ENCODE measurements around the gene TMEM200B.
"Not testable (repeated sequence)": the region's sequence is repeated elsewhere in the genome, so short reads cannot be mapped to it uniquely, and the experiment has no call there.

Gene TMEM200B

DNA sequence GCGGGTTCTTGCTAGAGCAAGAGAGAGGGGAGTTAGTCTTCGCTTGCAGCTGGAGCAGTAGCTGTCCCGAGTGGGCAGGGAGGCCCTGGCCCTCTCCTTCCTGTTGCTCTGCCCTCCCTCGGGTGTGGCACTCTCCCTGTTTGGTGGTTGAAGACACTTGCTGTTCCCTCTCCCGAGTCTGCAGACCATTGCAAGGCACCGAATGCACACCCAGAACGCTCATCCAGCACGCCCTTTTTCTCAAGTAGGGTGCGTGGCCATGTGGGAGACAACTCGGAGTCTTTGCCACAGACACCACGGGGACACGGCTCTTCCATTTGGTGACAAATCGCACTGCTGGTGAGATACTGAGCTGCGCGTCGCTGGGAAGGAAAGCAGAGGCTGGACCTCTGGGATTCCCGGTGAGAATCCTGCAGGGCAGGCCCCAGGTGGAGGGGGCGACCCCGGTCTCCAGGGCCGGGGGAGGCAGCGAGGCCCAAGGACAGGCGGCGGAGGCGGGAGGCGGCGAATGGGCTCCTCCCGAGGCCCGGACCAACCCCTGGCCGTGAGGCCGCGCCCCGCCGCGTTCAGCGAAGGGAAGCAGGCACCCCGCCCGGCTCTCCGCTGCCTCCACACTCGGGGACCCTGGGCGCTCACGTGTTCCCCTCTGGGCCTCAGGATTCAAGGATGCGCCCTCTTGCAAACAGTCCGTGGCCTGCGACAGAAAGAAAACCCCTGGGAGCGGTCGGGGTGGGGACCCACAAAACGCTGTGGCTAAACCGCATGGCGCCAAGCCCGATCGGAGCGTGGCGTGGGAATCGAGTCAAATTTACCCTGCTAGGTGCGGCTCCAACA is 10.4 kb upstream of the TMEM200B start:
- no peak for DNase-seq

- DNase-seq, result not testable (repeated sequence)
Observed at GRCh38 chr1:29131056-29131455, 7.4 kb upstream of the TMEM200B start.

DNA sequence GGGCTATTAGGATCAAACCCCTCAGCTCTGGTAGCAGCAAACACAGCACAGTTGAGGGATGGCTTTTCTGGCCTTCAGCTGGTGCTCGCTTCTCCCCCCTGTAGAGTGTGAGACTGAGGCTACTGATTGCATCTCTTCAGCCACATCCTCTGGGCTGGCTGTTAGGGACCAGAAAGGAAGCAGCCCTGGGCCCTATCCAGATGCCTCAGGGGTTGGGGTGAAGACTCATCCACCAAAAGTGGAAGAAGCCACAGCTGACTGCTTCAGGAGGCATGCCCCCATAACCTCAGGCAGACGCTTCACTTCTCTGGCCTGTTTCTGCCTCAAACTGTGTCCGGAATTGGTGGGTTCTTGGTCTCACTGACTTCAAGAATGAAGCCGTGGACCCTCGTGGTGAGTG is 6.2 kb upstream of the TMEM200B start:
- no peak for DNase-seq

- DNase-seq, result no peak
Observed at GRCh38 chr1:29128739-29129138, 5.0 kb upstream of the TMEM200B start.

DNA sequence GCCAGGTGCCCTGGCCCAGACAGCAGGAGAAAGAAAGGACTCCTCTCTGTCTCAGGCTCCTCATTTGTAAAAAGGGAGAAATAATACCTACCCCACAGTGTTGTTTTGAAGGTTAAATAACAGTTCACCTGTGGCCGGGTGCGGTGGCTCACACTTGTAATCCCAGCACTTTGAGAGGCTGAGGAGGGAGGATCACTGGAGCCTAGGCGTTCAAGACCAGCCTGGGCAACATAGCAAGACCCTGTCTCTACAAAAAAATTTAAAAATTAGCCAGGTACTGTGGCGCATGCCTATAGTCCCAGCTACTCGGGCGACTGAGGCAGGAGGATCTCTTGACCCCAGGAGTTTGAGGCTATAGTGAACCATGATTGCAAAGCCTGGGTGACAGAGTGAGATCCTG is 2.5 kb upstream of the TMEM200B start:
- no peak for DNase-seq

DNA sequence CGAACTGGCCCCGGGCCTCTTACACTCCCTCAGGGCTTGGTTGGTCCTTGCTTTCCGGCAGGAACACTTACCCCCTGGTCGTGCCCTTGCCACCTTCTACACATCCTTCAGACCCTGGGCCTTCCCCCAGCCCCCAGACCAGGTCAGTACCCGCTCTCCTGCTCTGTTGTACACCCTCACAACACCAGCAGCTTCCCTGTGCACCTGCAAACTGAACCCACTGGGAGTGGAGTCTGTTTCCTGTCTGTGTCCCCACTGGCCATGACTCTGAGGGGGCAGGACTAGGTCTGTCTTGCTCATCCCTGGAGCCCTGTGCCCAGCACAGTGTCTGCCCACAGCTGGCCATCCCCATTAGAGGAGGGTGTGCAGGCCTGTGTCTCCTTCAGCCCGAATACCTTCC is 2.1 kb upstream of the TMEM200B start:
- no peak for DNase-seq

DNA sequence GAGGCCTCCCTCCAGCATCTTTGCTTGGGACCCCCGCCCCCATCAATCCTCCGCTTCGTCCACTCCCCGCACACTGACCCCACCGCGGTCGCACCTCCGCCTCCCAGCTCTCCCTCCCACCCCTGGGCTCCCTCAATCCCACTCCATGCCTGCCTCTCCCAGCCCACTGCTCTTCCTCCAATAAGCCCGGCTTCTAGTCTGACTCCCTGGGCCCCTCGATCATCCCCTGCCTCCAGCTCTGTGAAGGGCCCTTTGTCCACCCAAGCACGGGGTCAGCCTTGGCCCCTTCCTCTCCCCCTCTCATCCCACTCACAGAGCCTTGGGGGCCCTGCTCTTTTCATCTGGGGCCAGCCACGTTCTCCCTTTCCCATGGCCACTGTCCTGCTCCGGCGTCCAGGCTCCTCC is 1.5 kb upstream of the TMEM200B start:
- DNase-seq, result no peak

DNA sequence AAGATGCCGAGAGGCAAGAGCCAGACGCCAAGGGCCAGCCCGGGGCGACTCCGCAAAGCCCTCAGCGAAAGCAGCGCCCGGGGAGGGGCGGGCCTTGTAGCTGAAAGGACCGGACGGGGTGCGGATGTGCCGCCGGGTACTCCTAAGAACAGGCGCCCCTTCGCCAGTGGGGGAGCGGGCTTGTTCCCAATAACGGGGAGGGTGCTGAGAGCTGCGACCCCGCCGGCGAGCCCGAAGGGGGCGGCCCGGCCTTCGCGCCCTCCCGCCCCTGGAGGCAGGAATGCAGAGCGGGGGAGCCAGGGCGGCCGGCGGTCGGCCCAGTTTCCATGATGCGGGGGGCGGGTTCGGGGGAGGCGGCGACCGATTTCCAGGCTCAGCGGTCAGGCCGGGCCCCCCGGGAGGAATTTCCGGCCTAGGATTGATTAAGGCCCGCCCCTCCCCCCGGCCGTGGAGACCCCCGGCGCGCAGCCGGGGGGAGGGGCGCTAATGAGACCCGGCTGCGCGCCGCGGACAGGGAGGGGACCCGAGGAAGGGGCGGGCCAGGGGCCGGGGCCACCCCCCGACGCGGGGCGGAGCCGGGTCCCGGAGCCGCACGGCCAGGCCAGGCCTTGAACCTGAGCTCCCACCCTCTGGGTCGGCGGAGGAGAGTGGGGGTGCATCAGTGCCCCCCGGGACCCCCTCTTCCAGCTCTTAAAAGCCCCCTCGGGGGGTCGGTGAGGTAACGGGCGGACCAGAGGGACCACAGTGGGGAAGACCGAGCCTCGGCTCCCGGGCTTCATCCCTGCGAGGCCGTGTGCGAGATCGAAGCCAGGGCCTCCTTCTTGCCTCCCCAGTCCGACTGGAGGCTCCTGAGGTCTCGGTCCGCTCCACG is 898 bp upstream of the TMEM200B start:
- peak; percentile 56 for DNase-seq

DNA sequence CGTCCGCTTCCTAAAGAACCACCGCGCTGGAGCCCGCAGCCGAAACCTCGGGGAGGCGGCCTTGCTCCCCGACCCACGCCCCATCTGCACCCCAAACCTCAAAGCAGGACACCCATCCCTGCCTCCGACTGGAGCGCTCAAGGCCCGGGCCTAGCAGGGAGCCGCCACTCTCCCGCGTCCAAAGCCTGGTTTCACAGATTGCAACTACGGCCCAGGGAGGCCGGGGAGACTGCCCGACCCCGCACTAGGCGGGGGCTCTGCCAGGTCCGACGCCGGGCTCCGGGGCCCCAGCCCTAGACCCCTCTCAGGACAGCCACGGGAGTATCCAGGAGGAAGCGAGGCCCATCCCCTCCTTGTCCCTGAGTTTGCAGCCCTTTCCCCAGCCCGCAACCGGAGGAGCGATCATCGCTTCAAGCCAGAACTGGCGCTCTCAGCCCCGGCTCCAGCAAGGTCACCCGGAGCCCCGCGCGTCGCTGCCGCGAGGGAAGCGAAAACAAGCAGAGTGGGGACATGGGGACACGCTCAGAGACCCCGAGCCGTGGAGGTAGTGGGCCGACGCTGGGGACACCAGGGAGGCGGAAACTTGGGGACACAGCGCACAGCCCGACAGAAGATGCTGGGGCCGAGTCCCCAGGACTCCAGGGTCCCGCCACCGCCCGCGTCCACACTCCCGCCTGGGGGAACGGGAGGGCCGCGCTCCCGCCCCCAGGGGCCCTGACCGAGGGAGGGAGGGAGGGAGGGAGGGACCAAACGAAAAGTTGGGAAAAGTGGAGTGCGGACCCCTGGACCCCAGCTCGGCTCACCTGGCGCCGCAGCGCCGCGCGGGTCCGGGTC is 433 bp downstream of the TMEM200B start:
- peak; percentile 15 for DNase-seq

- no peak for DNase-seq
Observed at GRCh38 chr1:29122682-29123052, 1.0 kb downstream of the TMEM200B start.

DNA sequence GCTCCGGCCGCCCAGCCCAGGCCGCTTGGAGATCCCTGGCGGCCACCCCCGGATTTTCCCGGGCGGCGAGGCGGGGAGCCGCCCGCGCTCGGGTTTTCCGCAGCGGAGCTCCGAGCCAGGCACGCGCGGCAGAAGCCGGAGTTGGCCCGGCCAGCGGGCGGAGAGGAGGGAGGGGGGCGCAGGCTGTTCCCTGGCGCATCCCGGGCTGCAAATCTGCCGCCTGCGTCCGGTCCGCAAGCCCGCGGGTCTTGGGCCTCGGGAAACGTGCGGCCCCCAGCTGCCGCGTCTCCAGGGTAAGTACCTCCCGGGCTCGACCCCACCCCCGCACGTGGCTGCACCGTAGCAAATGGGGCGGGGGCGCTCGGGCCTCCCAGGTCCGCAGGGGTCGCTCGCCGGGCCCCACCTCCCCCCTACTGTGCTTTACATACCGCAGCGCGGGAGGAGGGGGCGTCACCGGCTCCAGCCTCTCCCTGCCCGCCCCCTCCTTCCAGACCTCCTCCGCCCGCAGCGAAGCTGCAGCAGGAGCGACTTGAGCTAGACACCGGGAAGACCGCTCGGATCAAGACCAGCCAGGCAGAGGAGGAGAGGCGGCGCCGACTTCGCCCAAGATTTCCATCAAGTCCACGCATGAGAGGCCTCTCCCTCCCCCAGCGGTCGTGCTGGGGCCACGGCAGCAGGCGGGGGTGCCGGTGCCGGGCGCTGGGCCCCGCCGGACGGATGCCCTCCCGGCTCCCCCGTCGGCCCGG is 1.6 kb downstream of the TMEM200B start:
- DNase-seq, result no peak

DNA sequence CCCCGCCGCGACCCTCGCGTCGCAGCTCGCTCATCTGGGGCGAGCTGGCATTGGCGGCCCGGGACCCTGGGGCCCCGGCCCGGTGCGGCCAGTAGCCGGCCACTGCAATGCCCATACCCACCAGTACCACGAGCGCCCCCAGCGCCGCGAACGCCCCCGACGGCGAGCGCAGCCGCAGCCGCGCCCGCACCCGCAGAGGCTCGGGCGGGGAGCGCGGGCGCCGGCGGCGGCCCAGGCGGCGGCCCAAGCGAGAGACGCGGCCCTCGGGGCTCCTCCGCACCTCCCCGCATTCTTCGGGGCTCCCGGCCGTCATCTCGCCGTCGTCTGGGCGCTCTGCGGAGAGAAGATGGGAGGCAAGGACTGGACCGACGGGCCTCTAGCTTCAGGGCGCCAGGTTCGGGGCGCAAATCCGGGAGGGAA is 2.2 kb downstream of the TMEM200B start:
- DNase-seq, result no peak

- DNase-seq, result peak; percentile 60
Observed at GRCh38 chr1:29120947-29121485, 2.7 kb downstream of the TMEM200B start.

DNA sequence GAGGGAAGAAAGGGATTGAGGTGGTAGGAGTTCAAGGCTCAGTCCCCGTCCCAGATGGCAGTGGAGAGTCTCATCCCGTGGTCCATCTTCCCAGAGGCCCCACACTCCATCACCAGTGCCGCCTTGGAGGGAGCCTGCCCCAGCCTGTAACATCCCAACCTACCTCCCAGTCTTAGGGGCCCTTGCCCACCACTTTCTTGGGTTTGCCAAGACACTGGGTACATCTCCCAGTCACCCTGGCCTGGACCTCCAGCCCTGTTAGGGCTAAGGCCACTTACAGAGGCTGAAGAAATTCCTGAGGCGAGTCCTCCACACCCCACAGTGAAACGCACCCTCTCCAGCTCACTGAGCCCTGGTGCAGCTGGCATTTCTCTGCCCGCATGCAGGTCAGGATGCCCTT is 3.3 kb downstream of the TMEM200B start:
- DNase-seq, result no peak

DNA sequence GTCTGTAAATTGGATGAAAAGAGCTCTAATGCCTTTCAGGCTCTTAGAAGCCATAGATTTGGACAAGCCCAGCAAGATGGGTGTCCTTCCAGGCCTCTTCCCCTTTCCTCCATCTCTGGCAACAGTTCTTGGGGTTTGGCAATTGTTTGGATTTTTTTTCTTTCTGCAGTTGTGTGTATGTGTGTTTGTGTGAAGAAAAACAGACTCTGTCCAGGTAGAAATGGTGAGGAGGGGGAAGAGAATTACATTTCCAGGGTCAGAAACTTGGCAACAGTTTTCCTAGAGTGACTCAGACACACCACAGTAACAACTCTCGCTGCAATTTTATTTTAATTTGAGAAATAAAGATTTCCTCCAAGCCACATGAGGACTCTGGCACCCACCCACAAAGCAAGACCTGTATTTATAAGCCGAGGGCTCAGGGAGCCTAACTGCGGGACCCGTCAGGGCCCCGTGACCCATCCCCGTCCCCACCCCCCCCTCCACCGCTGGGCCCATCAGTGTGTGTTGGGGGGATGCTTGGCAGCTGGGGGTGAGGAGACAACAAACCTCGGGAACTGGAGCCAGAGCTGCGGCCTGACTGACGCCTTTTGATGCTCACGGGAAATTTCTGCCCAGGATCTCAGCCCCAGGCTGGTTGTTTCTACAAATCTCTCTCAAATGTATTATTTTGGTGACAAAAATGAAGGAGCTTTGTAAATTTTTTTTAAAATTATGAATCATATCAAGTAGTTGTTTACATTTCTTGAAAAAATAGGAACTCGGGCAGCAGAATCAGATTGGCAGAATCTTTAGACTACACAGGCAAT is 4.4 kb downstream of the TMEM200B start:
- DNase-seq, result no peak

- DNase-seq, result no peak
Observed at GRCh38 chr1:29117381-29117780, 6.3 kb downstream of the TMEM200B start.

GRCh38 chr1:29114654-29115053 is 9.0 kb downstream of the TMEM200B start:
- no peak for DNase-seq

- no peak for DNase-seq
Observed at GRCh38 chr1:29113413-29114117, 10.1 kb downstream of the TMEM200B start.

- no peak for DNase-seq
Observed at GRCh38 chr1:29112705-29113412, 10.8 kb downstream of the TMEM200B start.

- not testable (repeated sequence) for DNase-seq
Observed at GRCh38 chr1:29108041-29108440, 15.7 kb downstream of the TMEM200B start.
